ENCODE measurements around the gene GYG2. TPM values are rescaled to one million over a fixed set of nuclear protein-coding genes. Genes with fewer than 3 reads are reported as not detected.
A peak's percentile ranks its signal among the peaks of the same experiment; 100 is the strongest.

Gene GYG2
- total and polyA plus RNA-seq, 2 of the 13 experiments (the other 11 are each of a cell fraction or from before 2014, with no cell fraction given): 20.0 to 24.3 TPM

GRCh38 chrX:2894885-2895292, 66.2 kb downstream of the GYG2 start:
- Histone ChIP-seq H3K27ac (ENCODE audit: extremely low read length, insufficient read depth, low read length) (no peak overlapping the region), H2AFZ (ENCODE audit: low read length) (no peak overlapping the region), H3K4me3 (replicated peaks in 1 of 3; ENCODE audit: insufficient read depth in 1 of 3, low read depth in 2 of 3, low read length in 3 of 3) (no peak overlapping the region), H3K9me3 (ENCODE audit: low read length) (no peaks in the 10 kb centered on the region), H4K20me1 (ENCODE audit: insufficient read depth, low read length) (no peaks in the 10 kb centered on the region), H3K79me2 (ENCODE audit: insufficient read depth, low read length) (no peaks in the 10 kb centered on the region), H3K4me1 (ENCODE audit: insufficient read depth, low read length) (peaks cover 17% of the 10 kb centered on the region), H3K9ac (ENCODE audit: insufficient read depth, low read depth, low read length) (no peak overlapping the region), H3K36me3 (replicated peaks in 1 of 2; ENCODE audit: control insufficient read depth in 1 of 2, insufficient read depth in 2 of 2, low read length in 2 of 2) (no peaks in the 10 kb centered on the region), H3K27me3 (ENCODE audit: control insufficient read depth in 1 of 2, insufficient read depth in 2 of 2, low read length in 2 of 2) (no peaks in the 10 kb centered on the region), H3K4me2 (ENCODE audit: low read depth, low read length) (peak overlapping the region; percentile 27; the same call in 1 of the 2 replicates)
- ChIA-PET CTCF (ENCODE audit: low intra/inter-chr PET ratio, low total read pairs) (no interaction called here), POLR2A (no interaction called here)
- BruUV-seq (replicated peaks): no TSS peak
- ATAC-seq: no peak
- no peak for FAIRE-seq
- peak; percentile 37 for DNase-seq (ENCODE audit: low spot score)
- WGBS (ENCODE audit: low lambda C conversion rate): 55% methylated on average over 2 of the region's 9 CpGs
- in situ Hi-C loops (cut with HindIII; ENCODE audit: extremely low pct_ligation_motif_present, low pct_unique_long_range_greater_than_20kb): no loop called here
- TF ChIP-seq CEBPG (CRISPR knock-in tag; IDR thresholded peaks at IDR 0.05): peak; percentile 35; the same call in 1 of the 2 replicates
- peak; percentile 52; the same call in 1 of the 2 replicates for TF ChIP-seq CEBPB (IDR thresholded peaks at IDR 0.05; ENCODE audit: borderline replicate concordance, low read depth, low read length)
- TF ChIP-seq TEAD2 (CRISPR knock-in tag; IDR thresholded peaks at IDR 0.05): no peak
- 0 out of 2 replicates have a peak, but pooled peaks have one; percentile 30 for TF ChIP-seq TCF7 (IDR thresholded peaks at IDR 0.05; ENCODE audit: low read depth)
- TF ChIP-seq SOX6 (IDR thresholded peaks at IDR 0.05): no peak
- TF ChIP-seq SOX6 (CRISPR knock-in tag; IDR thresholded peaks at IDR 0.05): 0 out of 2 replicates have a peak, but pooled peaks have one; percentile 28
- TF ChIP-seq, protein P1, sequence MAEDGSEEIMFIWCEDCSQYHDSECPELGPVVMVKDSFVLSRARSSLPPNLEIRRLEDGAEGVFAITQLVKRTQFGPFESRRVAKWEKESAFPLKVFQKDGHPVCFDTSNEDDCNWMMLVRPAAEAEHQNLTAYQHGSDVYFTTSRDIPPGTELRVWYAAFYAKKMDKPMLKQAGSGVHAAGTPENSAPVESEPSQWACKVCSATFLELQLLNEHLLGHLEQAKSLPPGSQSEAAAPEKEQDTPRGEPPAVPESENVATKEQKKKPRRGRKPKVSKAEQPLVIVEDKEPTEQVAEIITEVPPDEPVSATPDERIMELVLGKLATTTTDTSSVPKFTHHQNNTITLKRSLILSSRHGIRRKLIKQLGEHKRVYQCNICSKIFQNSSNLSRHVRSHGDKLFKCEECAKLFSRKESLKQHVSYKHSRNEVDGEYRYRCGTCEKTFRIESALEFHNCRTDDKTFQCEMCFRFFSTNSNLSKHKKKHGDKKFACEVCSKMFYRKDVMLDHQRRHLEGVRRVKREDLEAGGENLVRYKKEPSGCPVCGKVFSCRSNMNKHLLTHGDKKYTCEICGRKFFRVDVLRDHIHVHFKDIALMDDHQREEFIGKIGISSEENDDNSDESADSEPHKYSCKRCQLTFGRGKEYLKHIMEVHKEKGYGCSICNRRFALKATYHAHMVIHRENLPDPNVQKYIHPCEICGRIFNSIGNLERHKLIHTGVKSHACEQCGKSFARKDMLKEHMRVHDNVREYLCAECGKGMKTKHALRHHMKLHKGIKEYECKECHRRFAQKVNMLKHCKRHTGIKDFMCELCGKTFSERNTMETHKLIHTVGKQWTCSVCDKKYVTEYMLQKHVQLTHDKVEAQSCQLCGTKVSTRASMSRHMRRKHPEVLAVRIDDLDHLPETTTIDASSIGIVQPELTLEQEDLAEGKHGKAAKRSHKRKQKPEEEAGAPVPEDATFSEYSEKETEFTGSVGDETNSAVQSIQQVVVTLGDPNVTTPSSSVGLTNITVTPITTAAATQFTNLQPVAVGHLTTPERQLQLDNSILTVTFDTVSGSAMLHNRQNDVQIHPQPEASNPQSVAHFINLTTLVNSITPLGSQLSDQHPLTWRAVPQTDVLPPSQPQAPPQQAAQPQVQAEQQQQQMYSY (CRISPR knock-in tag; IDR thresholded peaks at IDR 0.05): 0 out of 2 replicates have a peak, but pooled peaks have one; percentile 25
- 0 out of 2 replicates have a peak, but pooled peaks have one; percentile 18 for TF ChIP-seq ISL2 (CRISPR knock-in tag; IDR thresholded peaks at IDR 0.05)
- TF ChIP-seq AKAP8 (CRISPR knock-in tag; IDR thresholded peaks at IDR 0.05): no peak
- TF ChIP-seq SOX13 (IDR thresholded peaks at IDR 0.05): no peak
- TF ChIP-seq SOX13 (CRISPR knock-in tag; conservative IDR thresholded peaks at IDR 0.05 in 1 of 2, IDR thresholded peaks at IDR 0.05 in 1 of 2): peak in 1 of 2 experiments; percentile 32; a peak in 1 of 4 replicates
- TF ChIP-seq ZNF703 (CRISPR knock-in tag; IDR thresholded peaks at IDR 0.05; ENCODE audit: borderline replicate concordance): no peak
- intact Hi-C loops (cut with micrococcal nuclease; ENCODE audit: unreplicated experiment): no loop called here
